Gastrocnemius medialis (tissue), 4 donors: Measurements from ENCODE around the gene EGFL7. TPM values are rescaled to one million over a fixed set of nuclear protein-coding genes. Genes with fewer than 3 reads are reported as not detected.
"Not testable (repeated sequence)": the region's sequence is repeated elsewhere in the genome, so short reads cannot be mapped to it uniquely, and the experiment has no call there.

Experiments used
- ATAC-seq, 2 donors: fragments of 150-250 bp; one replicate each; pipeline ENCODE4 v1.9.1; 2016
- DNase-seq, 2 donors: peaks; one replicate each; pipeline ENCODE4 v3.0.0-alpha.2; 2019
- H3K27ac ChIP-seq, 4 donors: fragments of 200-600 bp; sonication (generic); 1 replicate in 1 of 4; 2 replicates in 3 of 4; pipeline ENCODE4 v1.5.1; 2016 to 2018; ENCODE audit warnings: mild to moderate bottlenecking in 2 of 4, moderate library complexity in 1 of 4
- H3K27me3 ChIP-seq, 3 donors: fragments of 200-600 bp; sonication (generic) in 2 of 3; 1 replicate in 1 of 3; 2 replicates in 2 of 3; pipeline versions ENCODE4 v1.5.1 to v1.6.0; 2016 to 2019; ENCODE audit warnings: mild to moderate bottlenecking in 1 of 3, moderate library complexity in 1 of 3
- H3K36me3 ChIP-seq, 2 donors: fragments of 200-600 bp; sonication (generic) in 1 of 2; one replicate each; pipeline ENCODE4 v1.5.1; 2017 to 2018
- H3K4me1 ChIP-seq, 2 donors: fragments of 200-600 bp; sonication (generic) in 1 of 2; one replicate each; pipeline ENCODE4 v1.5.1; 2016 to 2017; ENCODE audit warnings: mild to moderate bottlenecking in 2 of 2
- H3K4me3 ChIP-seq, 4 donors: fragments of 200-600 bp; sonication (generic) in 3 of 4; 1 replicate in 1 of 4; 2 replicates in 3 of 4; pipeline ENCODE4 v1.5.1; 2016 to 2019; ENCODE audit warnings: mild to moderate bottlenecking in 2 of 4
- H3K9me3 ChIP-seq, 3 donors: fragments of 200-600 bp; sonication (generic) in 2 of 3; 1 replicate in 1 of 3; 2 replicates in 2 of 3; pipeline ENCODE4 v1.5.1; 2016 to 2019
- CTCF ChIP-seq, 5 experiments: fragments of 450-650 bp in 3 of 5; fragments of 200-600 bp in 2 of 5; sonication (generic) in 2 of 5; IDR thresholded peaks in 4 of 5; conservative IDR thresholded peaks in 1 of 5; 1 replicate in 4 of 5; 2 replicates in 1 of 5; pipeline ENCODE4 v1.5.1; 2016 to 2019; ENCODE audit warnings: antibody characterized with exemption in 5 of 5, mild to moderate bottlenecking in 3 of 5, moderate library complexity in 3 of 5
- POLR2A ChIP-seq, 2 donors: fragments of 450-650 bp; IDR thresholded peaks; one replicate each; pipeline ENCODE4 v1.6.1; 2017; ENCODE audit warnings: antibody characterized with exemption in 2 of 2, mild to moderate bottlenecking in 2 of 2, moderate library complexity in 2 of 2
- in situ Hi-C, 4 donors: fragments of 200-750 bp; cut with MboI; loops; one replicate each; pipeline versions ENCODE4 v1.15.0 to v1.8.0; 2017; ENCODE audit warnings: low sequenced_read_pairs in 4 of 4
- intact Hi-C: fragments of 100-400 bp; cut with DNase I; formaldehyde crosslinking; loops from one replicate; pipeline ENCODE4 v1.15.1; 2023; ENCODE audit warnings: low total_unique reads
- total RNA-seq, 4 donors: library from RNA; depleted of rRNA; stranded (reverse); fragments of >200 nt; gene quantifications; one replicate each; pipeline versions ENCODE4 v1.1.0 to v1.2.3, GENCODE V29; 2016

EGFL7 gene
- total RNA-seq, 4 donors from 2014 or later = 37.4 to 74.7 (median 49.0) TPM

GRCh38 chr9:136707011-136707410, 44.3 kb downstream of the EGFL7 start:
- Histone ChIP-seq H3K27me3 (peaks cover 6 to 8% (median 7%) of the 10 kb centered on the region in 3 donors), H3K4me3 (no peak overlapping the region), H3K9me3 (no peaks in the 10 kb centered on the region), H3K36me3 (no peaks in the 10 kb centered on the region), H3K27ac (no peak overlapping the region), H3K4me1 (no peaks in the 10 kb centered on the region)
- DNase-seq (no peak), ATAC-seq (no peak)
- in situ Hi-C loops (no loop called here), intact Hi-C loops (no loop called here)
- TF ChIP-seq CTCF (IDR thresholded peaks at IDR 0.05 in 4 of 5, conservative IDR thresholded peaks at IDR 0.05 in 1 of 5) (no peak), POLR2A (IDR thresholded peaks at IDR 0.05) (no peak)

GRCh38 chr9:136707849-136708517, 45.3 kb downstream of the EGFL7 start:
- intact Hi-C loops = no loop called here
- ATAC-seq (no peak), DNase-seq (no peak)
- no peaks in the 10 kb centered on the region for H3K36me3 ChIP-seq
- in situ Hi-C loops = no loop called here
- peaks cover 0 to 4% of the 10 kb centered on the region in 2 donors for H3K4me1 ChIP-seq
- TF ChIP-seq POLR2A (IDR thresholded peaks at IDR 0.05) = no peak
- no peak for TF ChIP-seq CTCF (IDR thresholded peaks at IDR 0.05 in 4 of 5, conservative IDR thresholded peaks at IDR 0.05 in 1 of 5)
- H3K27ac ChIP-seq = no peak overlapping the region
- peaks cover 8 to 13% (median 13%) of the 10 kb centered on the region in 3 donors for H3K27me3 ChIP-seq
- H3K4me3 ChIP-seq = no peak overlapping the region
- no peaks in the 10 kb centered on the region for H3K9me3 ChIP-seq

- in situ Hi-C loops = no loop called here
- Histone ChIP-seq H3K4me1 (peaks cover 0 to 5% of the 10 kb centered on the region in 2 donors), H3K9me3 (no peaks in the 10 kb centered on the region), H3K27me3 (peaks cover 19 to 29% (median 28%) of the 10 kb centered on the region in 3 donors), H3K4me3 (no peak overlapping the region), H3K36me3 (no peaks in the 10 kb centered on the region), H3K27ac (no peak overlapping the region)
- no peak for ATAC-seq
- DNase-seq = no peak
- TF ChIP-seq POLR2A (IDR thresholded peaks at IDR 0.05) = no peak
- TF ChIP-seq CTCF (IDR thresholded peaks at IDR 0.05 in 4 of 5, conservative IDR thresholded peaks at IDR 0.05 in 1 of 5) = no peak
- intact Hi-C loops = no loop called here
Measured at GRCh38 chr9:136709454-136710109, 46.9 kb downstream of the EGFL7 start.

GRCh38 chr9:136710543-136710942, 47.8 kb downstream of the EGFL7 start:
- H3K9me3 ChIP-seq = no peaks in the 10 kb centered on the region
- in situ Hi-C loops (no loop called here), intact Hi-C loops (no loop called here)
- H3K4me3 ChIP-seq = no peak overlapping the region
- no peak for DNase-seq
- no peak for ATAC-seq
- H3K27me3 ChIP-seq = peaks cover 24 to 37% (median 36%) of the 10 kb centered on the region in 3 donors
- no peak overlapping the region for H3K27ac ChIP-seq
- no peaks in the 10 kb centered on the region for H3K36me3 ChIP-seq
- peaks cover 0 to 10% of the 10 kb centered on the region in 2 donors for H3K4me1 ChIP-seq
- no peak for TF ChIP-seq CTCF (IDR thresholded peaks at IDR 0.05 in 4 of 5, conservative IDR thresholded peaks at IDR 0.05 in 1 of 5)

GRCh38 chr9:136711219-136711648, 48.5 kb downstream of the EGFL7 start:
- peaks cover 24 to 38% (median 36%) of the 10 kb centered on the region in 3 donors for H3K27me3 ChIP-seq
- H3K9me3 ChIP-seq, H3K36me3 ChIP-seq, ATAC-seq, in situ Hi-C loops, intact Hi-C loops, H3K4me3 ChIP-seq, DNase-seq, H3K4me1 ChIP-seq: not testable (repeated sequence)
- peak overlapping the region in 1 of 4 donors; percentile 36 for H3K27ac ChIP-seq
